Liver (tissue), 9 donors: ENCODE results near the gene TAAR9. TPM values are rescaled to one million over a fixed set of nuclear protein-coding genes. Genes with fewer than 3 reads are reported as not detected.

ENCODE experiments used
- DNase-seq: peaks from one replicate; pipeline ENCODE4 v3.0.0-alpha.2; 2017; ENCODE audit warnings: low spot score
- H3K27ac ChIP-seq, 2 donors: one replicate each; pipeline ENCODE4 v1.7.0; 2013; ENCODE audit warnings: inconsistent platforms in 2 of 2, low read length in 2 of 2, control low read depth in 1 of 2, low read depth in 1 of 2, mild to moderate bottlenecking in 1 of 2
- H3K27me3 ChIP-seq, 4 donors: one replicate each; pipeline versions ENCODE4 v1.6.1 to v1.7.0; 2013; ENCODE audit warnings: low read length in 3 of 4, inconsistent platforms in 1 of 4, mild to moderate bottlenecking in 1 of 4, moderate library complexity in 1 of 4; ENCODE audit not compliant: control insufficient read depth in 4 of 4, insufficient read depth in 4 of 4
- H3K36me3 ChIP-seq, 4 donors: one replicate each; pipeline versions ENCODE4 v1.6.1 to v1.7.0; 2013; ENCODE audit warnings: low read length in 3 of 4, mild to moderate bottlenecking in 3 of 4, low read depth in 1 of 4, moderate library complexity in 1 of 4; ENCODE audit not compliant: control insufficient read depth in 4 of 4, insufficient read depth in 3 of 4
- H3K4me1 ChIP-seq, 4 donors: one replicate each; pipeline versions ENCODE4 v1.6.1 to v1.7.0; 2013; ENCODE audit warnings: low read length in 3 of 4, mild to moderate bottlenecking in 3 of 4, moderate library complexity in 1 of 4; ENCODE audit not compliant: control insufficient read depth in 4 of 4, insufficient read depth in 4 of 4
- H3K4me3 ChIP-seq, 3 donors: one replicate each; pipeline versions ENCODE4 v1.6.1 to v1.7.0; 2013; ENCODE audit warnings: low read length in 3 of 3, control low read depth in 1 of 3, low read depth in 1 of 3, mild to moderate bottlenecking in 1 of 3
- H3K9ac ChIP-seq, 2 donors: one replicate each; pipeline ENCODE4 v1.7.0; 2013; ENCODE audit warnings: low read length in 2 of 2, mild to moderate bottlenecking in 2 of 2, moderate library complexity in 2 of 2, control low read depth in 1 of 2, low read depth in 1 of 2
- H3K9me3 ChIP-seq, 4 donors: one replicate each; pipeline versions ENCODE4 v1.6.1 to v1.7.0; 2013; ENCODE audit warnings: low read length in 3 of 4; ENCODE audit not compliant: control insufficient read depth in 4 of 4
- ATF3 ChIP-seq: IDR thresholded peaks from 2 replicates; pipeline ENCODE4 v1.6.1; 2016; ENCODE audit warnings: antibody characterized with exemption
- CTCF ChIP-seq: fragments of 150-350 bp; IDR thresholded peaks from 2 replicates; pipeline ENCODE4 v1.5.1; 2017; ENCODE audit warnings: improper control_type of control experiment, low read depth, low read length; ENCODE audit not compliant: missing input control
- EGR1 ChIP-seq, 2 donors: IDR thresholded peaks; 2 replicates each; pipeline ENCODE4 v1.6.1; 2016 to 2018; ENCODE audit warnings: antibody characterized with exemption in 2 of 2, low read depth in 2 of 2
- FOXA2 ChIP-seq: IDR thresholded peaks from 2 replicates; pipeline ENCODE4 v1.6.1; 2016; ENCODE audit warnings: antibody characterized with exemption
- GABPA ChIP-seq, 2 donors: IDR thresholded peaks in 1 of 2; conservative IDR thresholded peaks in 1 of 2; 2 replicates each; pipeline ENCODE4 v1.6.1; 2016; ENCODE audit warnings: antibody characterized with exemption in 2 of 2, mild to moderate bottlenecking in 1 of 2, moderate library complexity in 1 of 2
- HNF4A ChIP-seq, 2 donors: conservative IDR thresholded peaks; 2 replicates each; pipeline ENCODE4 v1.6.1; 2016; ENCODE audit warnings: antibody characterized with exemption in 2 of 2, mild to moderate bottlenecking in 2 of 2
- JUND ChIP-seq, 2 donors: IDR thresholded peaks; 2 replicates each; pipeline ENCODE4 v1.6.1; 2016; ENCODE audit warnings: antibody characterized with exemption in 2 of 2
- MAX ChIP-seq: IDR thresholded peaks from 2 replicates; pipeline ENCODE4 v1.6.1; 2016; ENCODE audit warnings: antibody characterized with exemption
- NR2F2 ChIP-seq: IDR thresholded peaks from 2 replicates; pipeline ENCODE4 v1.6.1; 2016; ENCODE audit warnings: antibody characterized with exemption
- RAD21 ChIP-seq, 2 donors: IDR thresholded peaks; 2 replicates each; pipeline ENCODE4 v1.6.1; 2016; ENCODE audit warnings: antibody characterized with exemption in 2 of 2, mild to moderate bottlenecking in 2 of 2
- REST ChIP-seq: IDR thresholded peaks from 2 replicates; pipeline ENCODE4 v1.6.1; 2016; ENCODE audit warnings: antibody characterized with exemption, mild to moderate bottlenecking
- RXRA ChIP-seq, 2 donors: IDR thresholded peaks; 2 replicates each; pipeline ENCODE4 v1.6.1; 2017 to 2018; ENCODE audit warnings: antibody characterized with exemption in 2 of 2, mild to moderate bottlenecking in 1 of 2
- SP1 ChIP-seq: IDR thresholded peaks from 2 replicates; pipeline ENCODE4 v1.6.1; 2018; ENCODE audit warnings: antibody characterized with exemption, mild to moderate bottlenecking
- YY1 ChIP-seq: IDR thresholded peaks from 2 replicates; pipeline ENCODE4 v1.6.1; 2016; ENCODE audit warnings: antibody characterized with exemption, mild to moderate bottlenecking
- ZBTB33 ChIP-seq: IDR thresholded peaks from 2 replicates; pipeline ENCODE4 v1.6.1; 2016; ENCODE audit warnings: antibody characterized with exemption
- WGBS: extraction: QIAGEN DNeasy Blood & Tissue Kit; methylation state at CpG from one replicate; pipeline ENCODE4 v1.1.7; 2013; 5-methylcytosine and 5-hydroxymethylcytosine counted together
- polyA plus RNA-seq, 2 donors: library from polyadenylated mRNA; stranded (reverse) in 1 of 2; unstranded in 1 of 2; fragments of 200-250 nt in 1 of 2; fragments of >200 nt in 1 of 2; fragmentation: Nextera tagmentation in 1 of 2; extraction: Ambion mirVana in 1 of 2; gene quantifications; one replicate each; pipeline versions ENCODE4 v1.2.1 to v1.2.3, GENCODE V29; 2013 to 2015
- total RNA-seq, 2 donors: library from RNA; depleted of rRNA; stranded (reverse); fragments of >200 nt; gene quantifications; one replicate each; pipeline ENCODE4 v1.2.3, GENCODE V29; 2014
- donor health status: healthy.
- donor health status: healthy.
- donor health status: healthy.
- donor health status: healthy.
- donor health status: healthy.

Gene TAAR9
- total and polyA plus RNA-seq, 4 donors, result not detected

GRCh38 chr6:132525866-132526265 lies 12.2 kb upstream of the TAAR9 start:
- H3K27me3 ChIP-seq, result no peaks in the 10 kb centered on the region
- H3K9ac ChIP-seq, result no peak overlapping the region
- H3K4me3 ChIP-seq, result no peak overlapping the region
- TF ChIP-seq GABPA (IDR thresholded peaks at IDR 0.05 in 1 of 2, conservative IDR thresholded peaks at IDR 0.05 in 1 of 2) (no peak), ZBTB33 (no peak), RXRA (IDR thresholded peaks at IDR 0.05) (no peak), NR2F2 (no peak), HNF4A (conservative IDR thresholded peaks at IDR 0.05) (no peak), YY1 (no peak), SP1 (no peak)
- no peak overlapping the region for H3K27ac ChIP-seq
- WGBS, result 93% methylated on average over 4 of the region's 4 CpGs
- DNase-seq, result no peak
- no peaks in the 10 kb centered on the region for H3K9me3 ChIP-seq
- H3K4me1 ChIP-seq, result peaks cover 0 to 3% (median 1%) of the 10 kb centered on the region in 4 donors
- no peaks in the 10 kb centered on the region for H3K36me3 ChIP-seq

- 79% methylated on average over 2 of the region's 2 CpGs for WGBS
- DNase-seq, result no peak
- no peak overlapping the region for H3K9ac ChIP-seq
- peaks cover 0 to 3% (median 1%) of the 10 kb centered on the region in 4 donors for H3K4me1 ChIP-seq
- no peaks in the 10 kb centered on the region for H3K9me3 ChIP-seq
- no peak overlapping the region for H3K4me3 ChIP-seq
- H3K27ac ChIP-seq, result no peak overlapping the region
- TF ChIP-seq YY1 (no peak), ATF3 (no peak), FOXA2 (no peak), HNF4A (conservative IDR thresholded peaks at IDR 0.05) (no peak), RAD21 (IDR thresholded peaks at IDR 0.05) (no peak), GABPA (IDR thresholded peaks at IDR 0.05 in 1 of 2, conservative IDR thresholded peaks at IDR 0.05 in 1 of 2) (no peak), EGR1 (IDR thresholded peaks at IDR 0.05; ENCODE audit: low read depth in 2 of 2) (no peak), ZBTB33 (no peak), MAX (no peak), JUND (IDR thresholded peaks at IDR 0.05) (no peak), REST (no peak), CTCF (no peak)
- H3K27me3 ChIP-seq, result no peaks in the 10 kb centered on the region
- H3K36me3 ChIP-seq, result no peaks in the 10 kb centered on the region
Observed at GRCh38 chr6:132526461-132526860, 11.6 kb upstream of the TAAR9 start.
